Measurements from ENCODE around the gene SH3D19.
A peak's percentile ranks its signal among the peaks of the same experiment; 100 is the strongest.
"Not testable (repeated sequence)": the region's sequence is repeated elsewhere in the genome, so short reads cannot be mapped to it uniquely, and the experiment has no call there.

SH3D19 gene

DNA sequence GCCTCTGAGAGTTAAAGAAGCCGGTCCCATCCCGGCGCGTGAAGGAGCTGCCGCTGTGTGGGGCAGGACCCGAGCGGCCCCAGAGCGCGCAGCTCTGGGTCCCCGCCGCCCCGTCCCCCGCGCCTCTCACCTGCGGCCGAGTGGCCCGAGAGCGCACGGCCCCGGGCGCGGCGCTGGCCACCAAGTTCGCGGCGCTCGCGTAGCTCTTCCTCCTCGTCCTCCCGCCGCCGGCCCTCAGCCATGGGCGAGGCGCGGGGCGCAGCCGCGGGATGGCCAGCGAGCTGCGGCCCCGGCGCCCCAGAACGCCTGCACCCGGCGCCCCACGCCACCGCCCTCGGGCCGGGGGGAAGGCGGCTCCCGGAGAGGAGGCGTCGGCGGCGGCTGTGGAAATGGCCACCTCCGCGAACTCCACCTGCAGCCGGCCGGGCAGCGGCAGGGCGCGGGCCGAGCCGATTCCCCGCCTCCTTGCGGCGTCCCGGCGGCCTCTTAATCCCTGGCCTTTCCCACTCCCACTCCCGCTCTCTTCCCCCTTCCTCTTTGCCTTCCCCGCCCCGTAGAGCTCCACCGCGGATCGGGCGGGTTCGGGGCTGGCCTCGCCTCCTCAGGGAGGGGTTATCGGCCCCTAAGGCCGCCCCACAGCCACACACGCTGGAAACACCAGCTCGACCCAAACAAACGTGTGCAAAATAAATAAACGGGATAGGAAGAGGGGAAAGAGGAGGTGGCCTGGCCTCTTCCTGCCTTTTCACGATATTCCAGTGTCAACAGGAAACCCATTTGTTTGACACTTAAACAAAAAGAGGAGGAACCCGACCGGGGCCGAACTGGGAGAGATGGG, at the start of gene SH3D19:
Gene SH3D19, minus strand, starts transcription at position 495 of the 838 bp plus-strand sequence. Its CDS starts 253 bp downstream, at position 242.
- peak; percentile 51 for DNase-seq (ENCODE audit: low spot score)

DNA sequence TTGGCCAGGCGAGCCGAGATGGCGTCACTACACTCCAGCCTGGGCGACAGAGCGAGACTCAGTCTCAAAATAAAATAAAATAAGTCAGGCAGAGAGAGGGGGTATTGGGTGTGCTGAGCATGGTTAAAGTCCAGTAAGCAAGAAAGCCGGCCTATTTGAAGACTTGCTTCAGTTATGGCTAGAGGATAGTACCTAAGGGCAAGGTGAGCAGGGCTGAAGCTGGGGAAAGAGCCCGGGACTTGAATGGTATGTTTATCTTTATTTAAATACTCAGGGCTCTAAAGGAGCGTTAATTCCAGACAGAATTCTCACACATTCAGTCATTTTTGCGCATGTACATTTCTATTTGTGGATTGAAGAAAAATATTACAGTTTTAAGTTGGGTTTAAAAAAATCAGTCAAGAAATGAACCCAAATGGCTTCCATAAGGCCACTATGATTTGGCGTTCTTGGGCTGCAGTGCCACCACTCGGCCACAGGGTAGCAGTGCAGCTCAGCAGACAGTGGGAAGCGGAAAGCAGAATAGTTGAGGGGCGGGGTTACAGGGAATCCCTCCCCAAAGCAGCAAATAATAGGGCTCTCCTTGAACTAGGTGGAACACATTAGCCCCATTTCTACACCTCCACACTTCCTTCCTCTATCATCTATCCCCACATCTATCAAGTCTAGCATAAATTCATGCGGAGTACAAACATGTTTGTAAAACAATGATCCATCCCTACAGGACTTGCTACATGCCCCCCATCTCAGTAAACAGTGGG, 37.2 kb upstream of the SH3D19 start:
- peak; percentile 69 for DNase-seq (ENCODE audit: low spot score)

GRCh38 chr4:151361966-151362365, 36.6 kb upstream of the SH3D19 start:
- DNase-seq (ENCODE audit: low spot score), result no peak

GRCh38 chr4:151361126-151361525, 35.7 kb upstream of the SH3D19 start:
- DNase-seq (ENCODE audit: low spot score), result no peak

DNA sequence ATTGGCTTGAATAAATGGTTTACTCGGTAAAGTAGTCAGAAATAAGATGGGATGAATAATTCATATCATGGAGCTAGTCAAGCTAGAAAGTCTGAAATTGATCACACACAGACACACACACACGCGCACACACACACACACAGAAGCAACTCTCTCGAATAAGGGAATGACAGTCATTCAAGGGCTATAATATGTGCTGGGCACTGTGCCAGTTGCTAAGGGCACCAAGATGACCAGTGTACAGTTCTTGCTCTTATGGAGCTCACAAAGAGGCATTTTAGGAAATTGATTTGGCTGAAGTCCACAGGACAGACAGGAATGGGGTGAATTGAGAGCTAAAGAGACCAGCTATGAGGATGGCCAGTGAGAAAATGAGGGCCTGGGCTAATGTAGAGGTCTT, 34.2 kb upstream of the SH3D19 start:
- DNase-seq (ENCODE audit: low spot score), result no peak

DNA sequence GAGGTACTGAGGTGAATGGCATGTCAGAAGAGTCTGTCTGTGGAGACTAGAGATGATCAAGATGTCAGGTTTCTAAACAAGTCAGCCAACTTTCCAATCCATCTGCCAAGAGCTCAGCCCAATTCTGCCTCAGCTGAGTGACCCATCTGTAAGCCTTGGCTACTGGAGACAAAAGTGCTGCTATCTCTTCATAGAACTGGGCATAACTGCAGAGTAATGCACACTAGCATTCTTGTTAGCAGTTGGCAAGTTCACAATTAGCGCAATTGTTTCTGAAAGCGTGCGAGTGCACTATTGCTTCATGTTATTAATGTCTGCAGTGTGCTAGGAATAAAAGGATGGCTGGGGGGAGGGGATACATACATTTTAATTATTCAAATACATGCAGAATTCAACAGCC, 32.9 kb upstream of the SH3D19 start:
- DNase-seq (ENCODE audit: low spot score), result no peak

GRCh38 chr4:151356510-151356909, 31.1 kb upstream of the SH3D19 start:
- DNase-seq (ENCODE audit: low spot score), result peak; percentile 63

GRCh38 chr4:151355155-151355554, 29.8 kb upstream of the SH3D19 start:
- no peak for DNase-seq (ENCODE audit: low spot score)

DNA sequence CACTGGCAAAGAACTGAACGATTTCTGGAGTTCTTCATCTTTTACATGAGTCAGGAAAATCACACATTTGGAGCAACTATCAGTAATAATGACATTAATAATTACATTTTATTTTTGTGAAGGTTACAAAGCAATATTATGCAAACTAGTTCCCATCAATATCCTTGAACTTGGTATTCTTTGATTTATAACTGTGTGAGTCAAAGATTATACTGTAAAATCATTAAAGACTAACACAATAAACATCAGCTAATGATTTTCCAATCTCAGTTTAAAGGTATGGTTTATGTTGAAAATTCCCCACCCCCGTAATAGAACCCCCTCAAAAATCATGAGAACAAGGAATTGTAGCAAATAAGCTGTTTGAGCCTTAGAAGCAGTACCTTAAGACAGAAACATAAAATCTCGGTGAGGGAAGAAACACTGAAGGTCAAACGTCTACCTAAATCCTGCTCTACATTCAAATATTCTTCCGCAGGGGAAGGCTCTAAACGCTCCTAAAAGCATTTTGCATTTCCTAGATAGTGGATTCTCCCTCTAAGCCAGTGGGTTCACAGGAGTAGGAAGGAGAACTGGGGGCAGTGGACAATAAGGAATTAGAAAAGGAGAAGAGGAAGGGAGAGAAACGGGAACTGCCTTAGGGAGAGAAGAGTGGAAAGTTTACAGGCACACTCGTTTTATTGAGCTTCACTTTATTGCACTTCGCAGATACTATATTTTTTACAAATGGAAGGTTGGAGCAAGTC, 22.3 kb upstream of the SH3D19 start:
- DNase-seq (ENCODE audit: low spot score), result no peak

DNA sequence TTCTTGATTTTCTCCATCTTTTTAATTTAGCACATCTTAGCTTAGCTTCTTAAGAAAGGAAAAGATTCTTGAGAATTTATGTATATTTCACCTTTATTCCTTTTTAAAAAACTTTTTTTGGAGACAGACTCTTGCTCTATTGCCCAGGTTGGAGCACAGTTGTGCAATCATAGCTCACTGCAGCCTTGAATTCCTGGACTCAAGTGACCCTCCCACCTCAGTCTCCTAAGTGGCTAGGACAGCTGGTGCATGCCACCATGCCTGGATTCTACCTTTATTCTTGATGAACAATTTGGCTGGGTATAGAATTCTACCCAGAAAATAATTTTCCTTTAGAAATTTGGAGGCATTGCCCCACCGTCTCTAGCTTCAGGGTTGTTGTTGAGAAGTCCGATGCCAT, 19.5 kb upstream of the SH3D19 start:
- DNase-seq (ENCODE audit: low spot score), result no peak

DNA sequence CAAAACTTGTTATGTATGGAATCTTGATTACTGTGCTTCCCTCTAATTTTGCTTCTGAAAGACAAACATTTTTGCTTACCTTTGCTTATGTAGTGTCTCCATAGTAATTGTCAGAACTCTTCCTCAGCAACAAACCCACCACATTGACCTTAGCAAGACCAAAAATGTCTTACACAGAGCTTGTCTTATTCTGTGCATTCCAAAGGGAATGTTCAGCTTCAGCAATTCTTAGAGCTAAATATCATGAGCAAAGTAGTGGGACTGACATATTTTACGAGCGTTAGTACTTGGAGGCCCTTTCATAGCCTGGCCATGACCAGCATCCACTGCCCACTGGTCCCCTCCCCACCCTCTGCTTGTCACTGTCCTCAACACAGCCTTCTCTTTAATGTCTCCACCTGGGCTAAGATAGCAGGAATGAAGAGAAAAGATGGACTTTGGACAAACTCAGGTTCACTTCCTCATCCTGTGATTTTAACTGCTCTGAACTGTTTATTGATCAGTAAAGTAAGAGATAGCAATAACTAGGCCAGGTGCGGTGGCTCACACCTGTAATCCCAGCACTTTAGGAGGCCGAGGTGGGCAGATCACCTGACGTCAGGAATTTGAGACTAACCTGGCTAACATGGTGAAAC, 15.5 kb upstream of the SH3D19 start:
- DNase-seq (ENCODE audit: low spot score), result no peak

DNA sequence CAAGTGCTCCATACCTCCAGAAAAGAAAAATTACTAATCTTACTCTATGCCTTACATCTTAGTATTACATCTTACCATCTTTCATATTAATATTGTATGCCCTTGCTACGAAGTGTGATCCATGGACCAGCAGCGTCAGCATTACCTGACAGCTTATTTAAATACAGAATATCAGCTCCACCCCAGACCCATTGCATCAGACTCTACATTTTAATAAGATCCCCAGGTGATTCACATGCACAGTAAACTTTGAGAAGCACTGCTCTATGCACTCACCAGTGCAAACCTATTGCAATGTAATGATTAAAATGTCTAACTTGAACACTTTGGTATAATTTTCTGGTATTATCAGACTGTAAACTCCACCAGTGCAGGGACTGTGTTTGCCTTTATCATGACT, 14.1 kb upstream of the SH3D19 start:
- DNase-seq (ENCODE audit: low spot score), result no peak

DNA sequence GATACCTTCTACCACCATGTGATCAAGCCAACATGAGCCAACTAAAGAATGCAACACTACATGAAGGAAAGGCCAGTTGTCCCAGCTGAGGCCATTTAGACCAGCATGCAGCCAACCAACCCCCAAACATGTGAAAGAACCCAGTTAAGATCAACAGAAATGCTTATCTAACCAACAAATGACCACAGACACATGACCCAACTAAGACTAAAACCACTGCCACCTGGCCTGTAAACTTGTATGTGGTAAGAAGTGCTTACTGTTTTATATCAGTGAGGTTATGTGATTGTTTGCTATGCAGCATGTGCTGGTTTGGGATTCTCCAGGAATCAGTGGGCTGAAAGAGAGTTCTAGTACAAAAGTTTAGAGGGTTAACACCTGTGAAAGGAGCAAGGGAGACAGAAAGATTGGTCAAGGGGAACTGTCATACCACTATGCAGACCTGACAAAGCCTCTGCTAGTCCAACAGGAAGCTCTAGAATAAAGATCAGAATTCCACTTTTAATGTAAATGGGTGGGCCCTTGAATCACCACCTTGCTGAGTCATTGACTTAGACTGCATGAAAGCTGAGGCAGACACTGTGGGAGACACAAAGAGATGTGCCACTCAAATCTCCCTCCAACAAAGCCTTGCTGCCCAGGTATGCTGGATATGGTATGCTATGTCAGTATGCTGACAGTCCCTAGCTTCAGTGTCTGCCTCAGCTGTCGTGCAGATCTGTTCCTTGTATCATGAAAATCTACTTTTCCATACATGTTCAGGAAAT, 6.1 kb upstream of the SH3D19 start:
- no peak for DNase-seq (ENCODE audit: low spot score)

- DNase-seq (ENCODE audit: low spot score), result no peak
Measured at GRCh38 chr4:151329217-151330007, 4.0 kb upstream of the SH3D19 start.

DNA sequence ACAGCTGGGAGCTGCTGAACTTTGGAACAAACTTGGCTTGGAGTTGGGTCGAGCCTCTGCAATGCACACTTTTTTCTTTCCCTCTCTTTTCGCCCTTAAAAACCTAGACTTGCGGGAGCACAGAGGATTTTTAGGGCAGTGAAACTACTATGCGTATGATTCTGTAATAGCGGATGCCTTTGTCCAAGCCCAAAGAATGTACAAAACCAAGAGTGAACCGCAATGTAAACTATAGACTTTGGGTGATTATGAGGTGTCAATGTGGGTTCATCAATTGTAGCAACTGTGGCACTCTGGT, 493 bp upstream of the SH3D19 start:
- DNase-seq (ENCODE audit: low spot score), result no peak

- DNase-seq (ENCODE audit: low spot score), result peak; percentile 37
Measured at GRCh38 chr4:151324752-151325110, 674 bp downstream of the SH3D19 start.

GRCh38 chr4:151324124-151324751, 1.2 kb downstream of the SH3D19 start:
- no peak for DNase-seq (ENCODE audit: low spot score)

- DNase-seq (ENCODE audit: low spot score), result no peak
Measured at GRCh38 chr4:151323667-151324066, 1.7 kb downstream of the SH3D19 start.

DNA sequence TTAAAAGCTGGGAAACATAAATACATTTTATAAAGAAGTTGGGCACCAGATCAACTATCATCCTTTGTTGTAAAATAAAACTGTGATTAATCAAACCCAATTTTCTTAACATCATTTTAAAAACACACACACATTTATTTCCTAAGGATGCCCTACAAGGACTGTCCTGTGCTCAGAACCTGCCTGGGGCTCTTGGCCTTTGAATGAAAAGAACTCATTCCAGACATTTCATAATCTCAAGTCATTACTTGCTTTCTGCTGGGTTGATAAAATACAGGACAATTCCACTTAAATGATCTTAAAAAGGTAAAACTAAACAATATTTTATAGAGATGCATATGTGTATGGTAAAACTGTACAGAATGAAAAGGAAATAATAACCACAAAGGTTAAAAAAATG, 2.8 kb downstream of the SH3D19 start:
- no peak for DNase-seq (ENCODE audit: low spot score)

GRCh38 chr4:151322161-151322560, 3.2 kb downstream of the SH3D19 start:
- DNase-seq (ENCODE audit: low spot score), result not testable (repeated sequence)
